HG03196 (cell line): ENCODE measurements around the gene KRT4.

Experiments
- ATAC-seq: cut with Tn5 transposase; IDR thresholded peaks from one replicate; pipeline ENCODE4 v1.9.1; 2021; ENCODE audit not compliant: unreplicated experiment

KRT4 gene

DNA sequence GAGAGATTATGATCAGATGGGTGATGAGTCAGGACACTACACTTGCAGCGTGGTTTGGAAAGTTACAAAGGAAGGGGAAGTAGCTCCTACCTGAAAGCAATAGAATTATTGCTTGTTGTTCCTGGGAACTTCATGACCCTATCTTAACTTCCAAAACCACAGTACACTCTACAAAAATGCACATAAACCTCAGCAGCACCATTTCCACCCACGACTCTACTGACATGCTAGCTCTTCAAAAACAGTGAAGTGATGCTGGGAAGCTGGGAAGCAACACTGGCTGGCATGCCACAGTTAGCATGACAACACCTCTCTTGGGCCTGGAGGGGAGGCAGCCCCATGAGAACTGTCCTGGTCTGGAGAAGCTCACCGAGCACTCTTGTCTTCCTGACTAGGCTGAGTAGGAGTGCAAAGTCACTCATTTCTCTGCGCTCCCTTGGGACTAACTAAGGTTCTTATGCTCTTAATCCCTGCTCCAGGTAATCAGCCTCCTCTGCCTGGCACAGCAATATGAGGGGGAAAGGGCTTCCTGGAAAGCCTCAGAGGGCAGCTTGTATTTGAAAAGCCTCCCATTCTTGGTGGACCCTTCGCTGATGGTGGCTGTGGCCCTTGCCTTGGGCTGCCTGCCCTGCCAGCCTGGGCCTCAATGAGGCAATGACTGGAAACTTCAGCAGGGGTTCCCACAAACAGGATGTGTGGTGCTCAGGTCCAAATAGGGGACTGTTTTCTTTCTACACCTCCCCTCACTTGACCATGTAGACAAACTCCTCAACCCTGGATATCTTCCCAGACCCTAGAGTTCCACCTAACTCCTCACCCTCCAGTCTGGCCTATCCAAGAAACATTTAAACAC, 19.2 kb downstream of the KRT4 start:
- ATAC-seq: no peak

- ATAC-seq: no peak
Measured at GRCh38 chr12:52792185-52793029, 21.5 kb downstream of the KRT4 start.

GRCh38 chr12:52791271-52792184, 22.4 kb downstream of the KRT4 start:
- no peak for ATAC-seq

DNA sequence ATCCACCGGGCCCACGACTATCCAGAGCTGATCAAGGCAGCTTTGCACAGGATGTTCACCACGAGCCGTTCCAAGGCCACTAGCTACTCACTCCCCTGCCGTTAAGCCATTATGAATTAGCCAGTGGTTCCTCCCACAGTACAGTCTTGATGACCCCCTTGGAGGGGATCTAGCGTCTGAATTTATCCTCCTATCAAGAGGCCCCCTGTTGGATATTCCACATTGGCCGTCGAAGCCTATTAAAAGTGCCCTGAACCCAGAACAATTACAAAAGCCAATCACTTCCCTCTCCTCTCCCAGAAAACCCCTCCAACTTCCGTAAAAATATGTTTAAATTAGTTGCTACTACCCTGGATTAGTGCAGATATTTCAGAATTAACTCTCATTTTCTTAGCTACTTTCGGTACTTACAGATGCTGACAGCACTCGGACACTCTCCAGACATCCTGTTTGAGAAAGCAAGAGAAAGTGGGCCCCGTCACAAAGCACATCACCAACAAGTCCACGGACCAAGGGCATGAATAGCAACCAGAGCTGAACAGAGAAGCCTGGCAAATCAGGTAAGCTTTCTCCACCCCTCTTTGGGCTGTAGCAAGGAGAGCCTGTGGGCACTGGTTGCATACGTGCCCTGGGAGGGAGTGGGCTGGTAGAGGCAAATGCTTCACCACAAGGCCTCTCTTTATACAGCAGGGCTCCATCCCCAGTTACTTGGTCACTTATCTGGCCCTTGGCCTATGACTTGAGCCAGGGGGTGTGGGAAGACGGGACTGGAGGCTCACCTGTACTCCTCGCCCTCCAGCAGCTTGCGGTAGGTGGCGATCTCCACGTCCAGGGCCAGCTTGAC, 23.3 kb downstream of the KRT4 start:
- no peak for ATAC-seq

DNA sequence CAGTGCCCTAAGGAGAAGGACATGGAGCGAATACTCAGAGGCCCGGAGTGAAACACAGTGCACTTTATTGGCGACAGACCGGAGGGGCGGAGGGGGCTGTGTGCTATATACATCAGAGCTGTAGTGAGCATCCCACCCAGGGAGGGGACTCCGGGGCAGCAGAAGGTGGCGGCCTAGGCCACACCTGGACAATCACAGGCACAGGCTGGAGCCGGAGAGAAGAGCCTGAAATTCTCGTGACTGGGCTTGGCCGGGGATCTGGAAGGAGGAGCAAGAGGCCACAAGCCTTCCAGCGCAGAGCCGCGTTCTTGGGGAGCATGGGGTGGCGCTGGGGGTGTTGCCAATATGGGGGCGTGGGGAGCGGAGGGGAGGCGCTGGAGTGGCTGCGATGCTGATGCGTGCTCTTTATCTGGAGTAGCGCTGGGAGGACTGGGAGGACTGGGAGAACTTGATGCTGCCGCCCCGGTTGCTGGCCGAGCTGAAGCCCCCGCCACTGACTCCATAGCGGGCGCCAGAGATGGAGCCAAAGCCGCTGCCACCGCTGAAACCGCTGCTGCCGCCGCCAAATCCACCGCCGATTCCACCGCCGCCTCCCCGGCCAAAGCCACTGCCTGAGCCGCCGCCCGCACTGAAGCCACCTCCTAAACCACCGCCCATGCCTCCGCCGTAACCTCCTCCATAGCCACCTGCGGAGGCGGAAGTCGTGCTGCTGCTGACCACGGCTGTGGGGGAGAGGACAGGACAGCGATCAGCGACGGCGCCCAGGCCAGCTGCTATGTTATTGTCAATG, 24.1 kb downstream of the KRT4 start:
- ATAC-seq: no peak

DNA sequence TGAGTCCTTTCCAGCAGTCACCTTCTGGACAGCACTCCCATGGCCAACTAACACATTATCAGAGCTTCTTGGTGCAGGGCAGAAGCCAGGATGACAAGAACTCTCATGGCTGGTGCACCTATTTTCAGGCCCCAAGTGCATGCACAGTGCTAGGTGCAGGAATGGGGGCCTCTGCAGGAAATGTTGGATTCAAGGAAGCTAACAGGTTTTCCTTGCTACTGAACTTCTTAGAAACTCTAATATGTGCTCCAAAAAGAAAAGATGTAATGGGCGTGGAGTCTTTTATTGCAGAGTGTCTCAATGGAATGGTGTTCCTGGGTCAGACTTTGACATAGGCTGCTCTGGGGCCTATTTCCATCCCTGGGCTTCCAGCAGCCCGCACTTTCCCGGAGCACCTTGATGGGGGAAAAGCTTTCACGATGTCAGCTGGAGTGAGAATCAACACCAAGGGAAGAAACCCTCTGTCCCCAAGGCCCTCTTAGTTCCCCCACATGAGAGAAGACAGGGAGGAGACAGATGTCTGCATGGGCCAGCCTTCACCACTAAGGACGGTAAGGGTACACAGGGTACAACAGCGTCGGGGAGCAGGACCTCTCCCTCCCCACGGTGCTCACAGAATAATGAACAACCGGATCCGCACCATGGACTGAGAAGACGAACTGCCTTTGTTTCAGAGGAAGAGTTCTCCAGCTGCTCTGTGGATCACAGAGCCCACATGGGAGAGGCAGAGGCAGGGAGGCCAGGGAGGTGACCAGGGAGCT, 24.9 kb downstream of the KRT4 start:
- no peak for ATAC-seq

DNA sequence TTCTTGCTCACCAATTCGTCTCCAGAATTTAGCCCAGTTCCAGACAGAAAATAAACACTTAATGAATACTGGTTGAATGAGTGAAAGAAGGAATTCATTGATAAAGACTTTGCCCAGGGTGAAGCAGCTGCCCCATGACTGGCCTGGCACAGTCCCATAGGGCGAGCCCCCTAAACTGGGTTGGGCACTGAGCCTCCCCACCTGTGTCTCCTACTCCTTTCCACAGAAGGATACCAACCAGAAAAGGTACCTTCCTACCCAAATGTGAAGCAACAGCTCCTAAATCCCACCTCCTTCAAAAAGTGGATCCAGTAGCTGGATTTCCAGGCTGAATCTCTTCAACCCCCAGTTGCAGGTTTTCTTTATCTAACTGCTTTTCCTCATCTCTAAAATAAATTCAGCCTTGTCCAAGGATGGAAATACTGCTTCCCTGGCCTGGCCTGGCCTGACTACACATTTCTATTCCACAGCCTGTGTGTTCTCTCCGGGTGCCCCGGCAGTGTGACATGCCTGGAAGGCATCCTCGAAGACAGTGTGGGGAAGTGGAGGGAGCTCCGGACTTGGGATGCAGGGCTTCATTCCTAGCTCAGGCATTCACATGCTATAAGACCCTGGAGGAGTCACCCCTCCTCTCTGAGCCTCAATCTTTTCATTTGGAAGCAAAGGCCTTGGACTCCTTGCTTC, 25.6 kb downstream of the KRT4 start:
- no peak for ATAC-seq

- ATAC-seq: no peak
Measured at GRCh38 chr12:52787324-52788191, 26.4 kb downstream of the KRT4 start.

DNA sequence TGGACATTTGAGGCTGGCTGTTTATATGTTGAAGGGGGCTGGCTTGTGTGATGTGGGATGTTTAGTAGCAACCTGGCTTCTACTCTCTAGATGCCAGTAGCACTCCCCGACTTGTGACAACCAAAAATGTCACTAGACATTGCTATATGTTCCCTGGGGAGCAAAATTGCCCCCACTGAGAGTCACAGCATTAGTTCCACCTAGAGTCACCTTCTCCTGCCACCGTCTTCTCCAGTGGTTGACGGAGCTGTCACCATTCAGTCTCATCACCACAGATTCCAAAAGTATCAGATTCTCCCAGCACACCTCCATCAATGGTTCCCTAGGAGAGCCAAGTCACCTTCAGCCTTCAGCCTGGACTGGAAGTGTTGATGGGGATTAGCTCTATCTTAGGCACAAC, 29.0 kb downstream of the KRT4 start:
- no peak for ATAC-seq

GRCh38 chr12:52783563-52784316, 30.2 kb downstream of the KRT4 start:
- ATAC-seq: no peak

DNA sequence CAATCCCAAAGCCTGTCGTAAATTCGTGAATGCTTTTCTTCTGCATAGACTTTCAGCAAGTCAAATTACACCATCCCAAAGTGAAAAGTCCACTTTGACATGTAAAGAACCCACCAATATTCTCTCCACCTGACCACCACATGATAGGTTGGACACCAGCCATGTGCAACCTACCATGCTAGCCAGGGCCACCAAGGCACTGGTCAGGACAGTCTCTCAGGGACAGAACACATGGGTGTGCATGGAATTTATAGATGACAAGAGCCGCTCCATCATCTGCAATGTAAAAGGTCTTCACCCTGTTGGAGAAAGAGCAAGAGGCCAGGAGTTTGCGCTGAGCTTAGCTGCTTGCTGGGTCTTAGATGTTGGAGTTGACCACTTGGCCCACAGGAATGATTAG, 31.4 kb downstream of the KRT4 start:
- ATAC-seq: no peak

DNA sequence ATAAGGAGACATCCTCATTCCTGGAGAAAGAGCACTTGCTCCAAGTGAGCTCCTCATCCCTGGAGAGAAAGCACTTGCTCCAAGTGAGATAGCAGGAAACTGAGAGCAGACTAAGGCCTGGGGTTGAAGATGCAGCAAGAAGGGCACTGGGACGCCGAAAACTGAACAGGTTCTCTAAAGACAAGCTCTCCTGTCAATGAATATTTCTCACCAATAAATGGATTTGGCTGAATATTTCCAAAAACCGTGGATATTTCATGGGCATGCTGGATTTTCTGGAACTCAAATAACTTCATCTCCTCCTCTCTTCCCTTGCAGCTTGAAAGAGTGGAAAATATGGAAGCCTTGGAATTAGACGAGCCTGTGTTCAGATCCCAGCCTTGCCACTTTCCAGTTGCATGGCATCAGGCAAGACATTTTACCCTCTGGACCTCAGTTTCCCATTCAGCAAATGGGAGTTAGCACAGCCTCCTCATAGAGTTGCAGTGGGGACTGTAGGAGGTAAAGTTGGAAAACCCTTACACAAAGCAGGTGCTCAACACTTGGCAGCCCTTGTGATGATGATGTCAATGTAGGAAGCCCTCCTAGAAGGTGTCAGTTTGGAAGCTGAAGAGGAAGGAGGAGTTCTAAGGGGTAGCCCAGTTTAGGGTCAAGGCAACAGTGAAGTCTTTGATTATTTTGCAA, 32.4 kb downstream of the KRT4 start:
- no peak for ATAC-seq

GRCh38 chr12:52779914-52780313, 34.0 kb downstream of the KRT4 start:
- no peak for ATAC-seq

DNA sequence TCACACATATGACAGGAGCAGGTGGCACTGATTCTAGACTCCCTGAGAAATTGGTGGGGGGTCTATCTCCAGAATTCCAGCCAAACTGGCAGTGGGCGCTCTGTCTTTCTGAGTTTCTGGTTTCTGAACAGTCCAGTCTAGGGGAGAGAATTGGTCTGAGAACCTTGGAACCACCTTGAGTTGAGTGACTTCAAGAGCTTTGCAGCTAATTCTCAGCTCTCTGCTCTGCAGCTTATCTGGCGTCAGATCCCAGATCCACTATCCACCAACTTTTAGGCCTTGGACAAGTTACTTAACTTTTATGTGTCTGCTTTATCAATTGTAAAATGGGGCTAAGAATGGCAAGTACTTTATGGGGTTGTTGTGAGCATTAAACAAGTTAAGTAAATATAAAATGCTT, 35.1 kb downstream of the KRT4 start:
- ATAC-seq: no peak

DNA sequence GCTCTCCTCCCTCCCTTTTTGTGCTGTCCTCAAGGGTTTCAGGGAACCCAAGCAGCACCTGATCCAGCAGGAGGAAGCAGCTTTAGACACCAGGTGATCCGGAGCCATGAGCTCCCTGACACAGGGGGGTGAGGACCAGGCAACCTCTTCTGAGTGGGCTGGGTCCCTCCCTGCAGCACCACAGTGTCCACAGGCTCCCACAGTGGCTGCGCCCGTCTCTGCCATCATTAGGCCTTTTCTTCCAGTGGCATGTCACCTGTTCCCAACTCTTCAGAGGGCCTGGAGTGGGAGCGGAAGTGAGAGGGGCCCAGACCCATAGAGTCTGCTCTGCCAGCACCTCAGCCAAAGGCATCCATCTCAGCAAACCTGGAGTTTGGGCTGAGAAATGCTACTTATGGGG, 36.4 kb downstream of the KRT4 start:
- no peak for ATAC-seq

GRCh38 chr12:52776913-52777395, 37.0 kb downstream of the KRT4 start, which contains the start of gene KRT76:
Gene KRT76, minus strand, starts transcription at chr12:52777345. Its CDS starts 54 bp downstream, at chr12:52777291.
- ATAC-seq: no peak
